ENCODE results near the gene SFXN3.

SFXN3 gene

DNA sequence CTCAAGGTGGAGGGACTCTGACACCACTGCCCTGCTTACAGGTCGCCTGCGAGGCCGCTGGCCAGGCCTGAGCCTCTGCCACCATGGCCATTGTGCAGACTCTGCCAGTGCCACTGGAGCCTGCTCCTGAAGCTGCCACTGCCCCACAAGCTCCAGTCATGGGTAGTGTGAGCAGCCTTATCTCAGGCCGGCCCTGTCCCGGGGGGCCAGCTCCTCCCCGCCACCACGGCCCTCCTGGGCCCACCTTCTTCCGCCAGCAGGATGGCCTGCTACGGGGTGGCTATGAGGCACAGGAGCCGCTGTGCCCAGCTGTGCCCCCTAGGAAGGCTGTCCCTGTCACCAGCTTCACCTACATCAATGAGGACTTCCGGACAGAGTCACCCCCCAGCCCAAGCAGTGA, 28.6 kb upstream of the SFXN3 start:
- in situ Hi-C loops (cut with HindIII; ENCODE audit: low pct_unique_long_range_greater_than_20kb, low sequenced_read_pairs): no loop called here
- TF ChIP-seq JUND (IDR thresholded peaks at IDR 0.05; ENCODE audit: low read depth): no peak
- no peak for DNase-seq (ENCODE audit: low read depth in 1 of 2, low spot score in 1 of 2)

DNA sequence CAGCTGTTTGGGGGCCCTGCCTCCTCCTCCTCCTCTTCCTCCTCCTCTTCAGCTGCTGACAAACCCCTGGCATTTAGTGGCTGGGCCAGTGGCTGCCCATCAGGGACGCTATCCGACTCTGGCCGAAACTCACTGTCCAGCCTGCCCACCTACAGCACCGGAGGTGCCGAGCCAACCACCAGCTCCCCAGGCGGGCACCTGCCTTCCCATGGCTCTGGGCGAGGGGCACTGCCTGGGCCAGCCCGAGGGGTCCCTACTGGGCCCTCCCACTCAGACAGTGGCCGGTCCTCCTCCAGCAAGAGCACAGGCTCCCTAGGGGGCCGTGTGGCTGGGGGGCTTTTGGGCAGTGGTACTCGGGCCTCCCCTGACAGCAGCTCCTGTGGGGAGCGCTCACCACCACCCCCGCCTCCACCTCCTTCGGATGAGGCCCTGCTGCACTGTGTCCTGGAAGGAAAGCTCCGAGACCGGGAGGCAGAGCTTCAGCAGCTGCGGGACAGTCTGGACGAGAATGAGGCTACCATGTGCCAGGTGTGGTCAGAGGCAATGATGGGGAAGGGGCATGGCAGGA, 27.3 kb upstream of the SFXN3 start:
- DNase-seq (ENCODE audit: low read depth in 1 of 2, low spot score in 1 of 2): no peak
- in situ Hi-C loops (cut with HindIII; ENCODE audit: low pct_unique_long_range_greater_than_20kb, low sequenced_read_pairs): no loop called here
- TF ChIP-seq JUND (IDR thresholded peaks at IDR 0.05; ENCODE audit: low read depth): no peak

DNA sequence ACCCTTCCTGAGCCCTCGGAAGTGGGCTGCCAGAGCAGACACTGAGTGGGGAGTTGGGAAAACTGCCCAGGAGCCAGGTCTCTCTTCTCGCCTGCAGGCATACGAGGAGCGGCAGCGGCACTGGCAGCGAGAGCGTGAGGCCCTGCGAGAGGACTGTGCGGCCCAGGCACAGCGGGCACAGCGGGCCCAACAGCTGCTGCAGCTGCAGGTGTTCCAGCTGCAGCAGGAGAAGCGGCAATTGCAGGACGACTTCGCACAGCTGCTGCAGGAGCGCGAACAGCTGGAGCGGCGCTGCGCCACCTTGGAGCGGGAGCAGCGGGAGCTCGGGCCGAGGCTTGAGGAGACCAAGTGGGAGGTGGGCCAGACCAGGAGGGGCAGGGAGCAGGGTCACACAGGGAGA, 25.7 kb upstream of the SFXN3 start:
- DNase-seq (ENCODE audit: low read depth in 1 of 2, low spot score in 1 of 2): no peak
- in situ Hi-C loops (cut with HindIII; ENCODE audit: low pct_unique_long_range_greater_than_20kb, low sequenced_read_pairs): no loop called here
- no peak for TF ChIP-seq JUND (IDR thresholded peaks at IDR 0.05; ENCODE audit: low read depth)

DNA sequence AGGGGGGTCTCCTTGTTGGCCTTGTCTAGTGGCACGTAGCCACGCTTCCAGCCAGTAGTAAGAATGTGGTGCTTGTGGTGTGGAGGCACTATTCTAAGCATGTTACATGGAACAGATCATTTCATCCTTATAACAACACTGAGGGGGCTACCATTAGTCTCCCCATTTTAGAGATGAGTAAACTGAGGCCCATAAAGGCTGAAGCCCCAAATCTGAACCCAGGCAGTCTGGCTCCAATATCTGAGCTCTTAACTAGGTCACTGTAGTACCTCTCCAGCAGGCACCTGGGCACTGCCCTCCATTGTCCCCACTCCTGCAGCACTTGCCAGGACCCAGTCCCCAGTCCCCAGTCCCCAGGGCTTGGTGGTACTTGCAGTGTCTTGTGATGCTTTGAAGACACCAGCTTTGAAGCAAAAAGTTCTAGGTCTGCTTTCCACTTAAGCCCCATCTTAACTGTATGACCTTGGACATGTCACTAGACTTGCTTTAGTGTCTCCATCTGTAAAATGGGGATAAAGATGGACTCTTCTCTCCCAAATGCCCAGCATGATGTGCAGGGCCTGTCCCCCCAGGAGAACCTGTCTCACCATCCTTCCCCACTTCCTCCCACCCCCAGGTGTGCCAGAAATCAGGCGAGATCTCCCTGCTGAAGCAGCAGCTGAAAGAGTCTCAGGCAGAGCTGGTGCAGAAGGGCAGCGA, 25.0 kb upstream of the SFXN3 start:
- DNase-seq (ENCODE audit: low read depth in 1 of 2, low spot score in 1 of 2): no peak
- in situ Hi-C loops (cut with HindIII; ENCODE audit: low pct_unique_long_range_greater_than_20kb, low sequenced_read_pairs): no loop called here
- TF ChIP-seq JUND (IDR thresholded peaks at IDR 0.05; ENCODE audit: low read depth): no peak

DNA sequence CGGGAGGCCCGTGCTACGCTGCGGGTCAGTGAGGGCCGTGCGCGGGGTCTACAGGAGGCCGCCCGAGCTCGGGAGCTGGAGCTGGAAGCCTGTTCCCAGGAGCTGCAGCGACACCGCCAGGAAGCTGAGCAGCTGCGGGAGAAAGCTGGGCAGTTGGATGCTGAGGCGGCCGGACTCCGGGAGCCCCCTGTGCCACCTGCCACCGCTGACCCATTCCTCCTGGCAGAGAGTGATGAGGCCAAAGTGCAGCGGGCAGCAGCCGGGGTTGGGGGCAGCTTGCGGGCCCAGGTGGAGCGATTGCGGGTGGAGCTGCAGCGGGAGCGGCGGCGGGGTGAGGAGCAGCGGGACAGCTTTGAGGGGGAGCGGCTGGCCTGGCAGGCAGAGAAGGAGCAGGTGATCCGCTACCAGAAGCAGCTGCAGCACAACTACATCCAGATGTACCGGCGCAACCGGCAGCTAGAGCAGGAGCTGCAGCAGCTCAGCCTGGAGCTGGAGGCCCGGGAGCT, 24.4 kb upstream of the SFXN3 start:
- in situ Hi-C loops (cut with HindIII; ENCODE audit: low pct_unique_long_range_greater_than_20kb, low sequenced_read_pairs): no loop called here
- no peak for DNase-seq (ENCODE audit: low read depth in 1 of 2, low spot score in 1 of 2)
- TF ChIP-seq JUND (IDR thresholded peaks at IDR 0.05; ENCODE audit: low read depth): no peak

DNA sequence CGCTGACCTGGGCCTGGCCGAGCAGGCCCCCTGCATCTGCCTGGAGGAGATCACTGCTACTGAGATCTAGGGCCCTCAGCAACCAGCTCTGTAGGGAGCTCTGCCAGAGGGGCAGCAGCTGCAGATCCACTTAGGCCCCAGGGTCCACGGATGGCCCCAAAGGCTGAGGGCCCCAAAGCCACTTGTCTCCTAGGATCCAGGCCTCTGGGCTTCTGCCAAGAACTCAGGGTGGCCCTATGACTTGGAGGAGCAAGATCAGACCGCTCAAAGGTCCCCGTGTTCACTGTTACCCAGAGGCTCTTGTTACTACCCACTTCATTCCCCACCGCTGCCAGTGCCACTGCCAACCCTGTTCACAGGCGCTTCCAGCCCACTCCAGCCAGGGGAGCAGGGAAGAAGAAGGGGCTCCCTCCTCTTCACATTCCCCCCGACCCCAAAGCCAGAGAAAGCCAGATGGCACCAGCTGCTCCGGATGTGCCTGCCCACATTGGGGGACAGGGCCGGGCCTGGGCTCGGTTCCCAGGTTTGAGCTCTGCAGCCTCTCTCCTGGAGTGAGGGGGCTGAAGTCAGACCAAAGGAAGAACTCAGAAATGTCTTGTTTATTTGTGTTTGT, 23.8 kb upstream of the SFXN3 start:
- no peak for DNase-seq (ENCODE audit: low read depth in 1 of 2, low spot score in 1 of 2)
- TF ChIP-seq JUND (IDR thresholded peaks at IDR 0.05; ENCODE audit: low read depth): no peak
- in situ Hi-C loops (cut with HindIII; ENCODE audit: low pct_unique_long_range_greater_than_20kb, low sequenced_read_pairs): no loop called here

DNA sequence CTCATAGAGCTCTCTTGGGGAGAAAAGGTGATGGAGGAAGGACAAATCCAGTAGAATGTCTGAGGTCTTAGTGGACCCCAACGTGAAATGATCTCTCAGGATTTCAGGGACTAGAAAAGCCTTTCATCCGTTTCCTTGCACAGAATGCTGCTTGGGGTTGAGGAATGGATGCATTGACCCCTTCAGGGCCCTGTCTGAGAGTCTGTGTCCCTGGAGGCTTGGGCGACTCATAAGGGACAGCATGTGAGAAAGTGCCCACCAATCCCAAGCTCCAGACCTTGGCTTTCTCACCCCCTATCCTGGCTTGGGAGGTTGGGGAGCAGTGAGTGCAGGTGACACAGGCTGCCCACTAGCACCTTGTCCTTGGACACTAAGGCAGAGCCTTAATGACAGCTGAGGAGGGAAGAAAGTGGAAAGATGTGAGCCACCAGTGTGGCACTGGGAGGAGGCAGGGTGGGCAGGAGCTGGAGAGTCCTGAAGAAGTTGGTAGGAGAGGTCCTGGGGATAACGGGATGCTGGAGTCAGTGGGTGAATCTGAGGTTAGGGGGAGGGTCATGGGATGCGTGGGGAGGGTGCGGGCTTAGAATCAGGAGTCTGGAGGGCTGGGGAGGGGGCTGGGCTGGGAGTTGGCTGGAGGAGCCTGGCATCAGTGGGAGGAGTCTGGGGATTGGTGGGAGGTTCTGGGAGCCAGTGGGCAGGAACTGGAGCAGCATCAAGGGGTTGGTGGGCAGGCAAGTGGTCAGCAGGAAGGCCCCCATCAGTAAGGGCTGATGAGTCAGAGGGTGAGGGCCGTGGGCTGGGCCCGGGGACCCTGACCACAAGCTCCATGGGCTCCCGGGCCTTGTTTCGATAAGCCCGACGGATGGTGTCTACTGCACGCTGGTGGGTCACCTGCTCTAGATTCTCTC, 22.9 kb upstream of the SFXN3 start:
- in situ Hi-C loops (cut with HindIII; ENCODE audit: low pct_unique_long_range_greater_than_20kb, low sequenced_read_pairs): no loop called here

DNA sequence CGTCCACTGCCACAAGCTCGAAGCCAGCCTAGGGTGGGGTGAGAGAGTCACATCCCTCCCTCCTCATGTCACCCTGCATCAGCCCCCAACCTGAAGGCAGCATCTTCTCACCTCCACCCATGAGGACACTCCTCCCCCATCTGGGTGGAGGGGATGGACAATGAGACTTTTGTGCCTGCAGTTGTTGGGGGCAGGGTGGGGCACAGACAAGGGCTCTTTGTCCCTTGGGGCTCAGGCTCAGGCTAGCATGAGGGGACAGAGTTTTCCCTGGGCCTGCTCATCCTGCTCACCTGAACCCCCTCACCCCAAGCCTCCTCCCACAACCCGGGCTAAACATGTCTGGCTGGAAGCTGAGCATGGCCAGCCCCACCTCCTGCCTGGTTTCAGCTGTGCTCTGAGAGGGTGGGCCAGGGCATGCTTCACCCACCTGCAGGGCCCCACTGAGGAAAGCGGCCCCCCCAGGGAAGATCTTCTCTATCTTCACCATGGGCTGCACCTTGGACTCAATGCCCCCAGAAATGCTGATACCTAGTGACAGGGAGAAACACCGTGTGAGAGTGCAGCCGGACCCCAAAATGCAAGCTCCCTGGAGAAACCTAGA, 22.1 kb upstream of the SFXN3 start:
- in situ Hi-C loops (cut with HindIII; ENCODE audit: low pct_unique_long_range_greater_than_20kb, low sequenced_read_pairs): no loop called here
- no peak for TF ChIP-seq JUND (IDR thresholded peaks at IDR 0.05; ENCODE audit: low read depth)
- DNase-seq (ENCODE audit: low read depth in 1 of 2, low spot score in 1 of 2): no peak

More for the DNA sequence above, 22.9 kb upstream of the SFXN3 start:
- no peak for DNase-seq (ENCODE audit: low read depth in 1 of 2, low spot score in 1 of 2)
- no peak for TF ChIP-seq JUND (IDR thresholded peaks at IDR 0.05; ENCODE audit: low read depth)

DNA sequence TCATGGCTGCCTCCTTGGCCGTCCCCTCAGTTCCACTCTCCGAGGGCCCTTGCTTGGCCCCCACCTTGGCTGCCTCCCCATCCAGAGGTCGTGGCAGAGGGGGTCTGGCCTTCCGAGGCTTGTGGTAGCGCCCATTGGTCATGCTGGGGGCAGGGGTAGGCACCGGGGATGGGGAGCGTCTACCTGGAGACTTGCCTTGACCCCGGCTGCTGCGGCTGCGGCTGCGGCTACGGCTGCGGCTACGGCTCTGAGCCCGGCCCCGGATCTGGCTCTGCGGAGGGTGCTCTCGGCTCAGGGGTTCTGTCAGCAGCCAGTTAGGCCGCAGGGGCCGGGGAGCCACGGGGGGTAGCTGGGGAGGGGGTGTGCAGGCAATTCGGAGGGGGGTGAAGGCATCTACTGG, 20.7 kb upstream of the SFXN3 start:
- in situ Hi-C loops (cut with HindIII; ENCODE audit: low pct_unique_long_range_greater_than_20kb, low sequenced_read_pairs): no loop called here
- DNase-seq (ENCODE audit: low read depth in 1 of 2, low spot score in 1 of 2): no peak
- TF ChIP-seq JUND (IDR thresholded peaks at IDR 0.05; ENCODE audit: low read depth): no peak

DNA sequence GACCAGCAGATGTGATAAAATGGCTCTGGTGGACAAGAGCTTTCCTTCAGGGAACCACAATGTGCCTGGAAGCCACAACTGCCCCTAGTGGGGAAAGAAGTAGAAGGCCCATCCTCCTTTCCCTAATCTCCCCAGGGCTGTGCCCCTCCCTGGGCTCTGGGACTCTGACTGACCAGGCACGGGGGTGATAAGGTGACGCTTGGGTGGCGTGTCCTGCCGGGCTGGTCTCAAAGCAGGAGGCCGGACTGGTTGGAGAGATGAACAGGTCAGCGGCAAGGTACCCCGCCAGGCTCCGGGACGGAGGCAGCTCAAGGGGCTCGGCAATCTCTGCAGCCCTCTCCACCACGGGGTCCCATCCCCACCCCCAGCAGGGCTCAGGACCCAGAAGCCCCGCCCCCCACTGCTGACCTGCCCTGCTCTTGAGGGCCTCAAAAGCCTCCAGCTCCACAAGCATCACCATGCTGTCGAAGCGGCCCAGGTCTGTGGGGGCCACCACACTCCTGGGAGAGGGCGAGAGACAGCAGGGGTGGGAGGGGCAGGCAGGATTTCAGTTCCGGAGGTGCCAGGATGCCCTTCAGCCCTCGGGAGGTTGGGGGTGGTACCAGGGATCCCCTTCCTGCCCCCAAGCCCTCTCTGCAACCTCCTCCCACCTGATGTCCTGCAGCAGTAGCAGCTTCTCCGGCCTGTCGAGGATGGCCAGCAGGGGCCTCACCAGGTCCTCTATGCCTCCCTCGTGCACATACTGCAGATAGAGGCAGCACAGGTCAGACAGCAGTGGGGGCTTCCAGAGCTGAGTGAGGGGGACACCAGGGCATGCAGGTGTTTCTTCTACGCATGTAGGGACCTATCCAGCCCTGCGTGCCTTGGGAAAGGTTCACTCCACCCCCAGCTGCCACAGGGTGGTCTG, 19.3 kb upstream of the SFXN3 start:
- peak in 1 of 2 experiments; percentile 57 for DNase-seq (ENCODE audit: low read depth in 1 of 2, low spot score in 1 of 2)
- in situ Hi-C loops (cut with HindIII; ENCODE audit: low pct_unique_long_range_greater_than_20kb, low sequenced_read_pairs): no loop called here

More for the DNA sequence above, 19.3 kb upstream of the SFXN3 start:
- TF ChIP-seq JUND (IDR thresholded peaks at IDR 0.05; ENCODE audit: low read depth): no peak
